Measurements from ENCODE around the gene RPS6KA4. TPM values are rescaled to one million over a fixed set of nuclear protein-coding genes. Genes with fewer than 3 reads are reported as not detected.
"Not testable (repeated sequence)": the region's sequence is repeated elsewhere in the genome, so short reads cannot be mapped to it uniquely, and the experiment has no call there.

Gene RPS6KA4
- polyA plus RNA-seq, 1 experiment, result 33.8 TPM

- Histone ChIP-seq H3K4me3 (ENCODE audit: low read depth, low read length) (no peak overlapping the region), H3K36me3 (ENCODE audit: control insufficient read depth, insufficient read depth, low read length) (peaks cover 7% of the 10 kb centered on the region), H3K27me3 (ENCODE audit: control insufficient read depth, insufficient read depth, low read length) (no peaks in the 10 kb centered on the region)
- TF ChIP-seq CTCF (IDR thresholded peaks at IDR 0.05; ENCODE audit: insufficient read depth, low read depth, low read length), result no peak
- ChIA-PET POLR2A (no interaction called here), CTCF (interaction anchor here (1.0 to 6.3 kb wide), 2 partner anchors 9 to 69 kb away, joined by 3 to 41 read pairs; partner anchors contain the start of gene ESRRA)
- no peak for DNase-seq (ENCODE audit: low read depth)
Observed at GRCh38 chr11:64314805-64315561, 44.0 kb upstream of the RPS6KA4 start.

GRCh38 chr11:64315667-64316526, 43.1 kb upstream of the RPS6KA4 start:
- peaks cover 11% of the 10 kb centered on the region for H3K36me3 ChIP-seq (ENCODE audit: control insufficient read depth, insufficient read depth, low read length)
- POLR2A ChIA-PET; DNase-seq (ENCODE audit: low read depth); H3K4me3 ChIP-seq (ENCODE audit: low read depth, low read length); H3K27me3 ChIP-seq (ENCODE audit: control insufficient read depth, insufficient read depth, low read length): not testable (repeated sequence)
- CTCF ChIA-PET, result interaction anchor here (1.0 to 6.3 kb wide), 4 partner anchors 10 to 38 kb away, joined by 4 to 41 read pairs (median 12); partner anchors contain the start of gene ESRRA

- no peak for TF ChIP-seq CTCF (IDR thresholded peaks at IDR 0.05; ENCODE audit: insufficient read depth, low read depth, low read length)
- Histone ChIP-seq H3K4me3 (ENCODE audit: low read depth, low read length) (peak overlapping the region; percentile 98), H3K36me3 (ENCODE audit: control insufficient read depth, insufficient read depth, low read length) (peaks cover 13% of the 10 kb centered on the region), H3K27me3 (ENCODE audit: control insufficient read depth, insufficient read depth, low read length) (no peaks in the 10 kb centered on the region)
- CTCF ChIA-PET, result interaction anchor here (1.0 to 6.3 kb wide), 10 partner anchors 11 to 91 kb away, joined by 3 to 41 read pairs (median 5); partner anchors contain the start of genes ESRRA, NUDT22 and TRPT1
- no peak for DNase-seq (ENCODE audit: low read depth)
- POLR2A ChIA-PET, result no interaction called here
Observed at GRCh38 chr11:64316672-64317324, 42.2 kb upstream of the RPS6KA4 start.

- CTCF ChIA-PET, result interaction anchor here (1.2 to 6.3 kb wide), 10 partner anchors 11 to 113 kb away, joined by 3 to 41 read pairs (median 6); partner anchors contain the start of genes ESRRA, NUDT22 and TRPT1
- DNase-seq (ENCODE audit: low read depth), result peak; percentile 86
- Histone ChIP-seq H3K4me3 (ENCODE audit: low read depth, low read length) (peak within 1 kb of the TSS; percentile 98), H3K27me3 (ENCODE audit: control insufficient read depth, insufficient read depth, low read length) (no peaks in the 10 kb centered on the region), H3K36me3 (ENCODE audit: control insufficient read depth, insufficient read depth, low read length) (peaks cover 17% of the 10 kb centered on the region)
- POLR2A ChIA-PET, result interaction anchor here (0.6 to 1.1 kb wide), 5 partner anchors 12 to 1666 kb away, joined by 3 to 6 read pairs (median 3); partner anchors contain the start of genes ESRRA, FKBP2, NUDT22 and TRPT1
- no peak for TF ChIP-seq CTCF (IDR thresholded peaks at IDR 0.05; ENCODE audit: insufficient read depth, low read depth, low read length)
Observed at GRCh38 chr11:64317325-64317960, 41.5 kb upstream of the RPS6KA4 start, which contains the start of gene TRMT112. Gene TRMT112, minus strand, starts transcription at chr11:64317559. Its CDS starts 33 bp downstream, at chr11:64317526.
